SKM-1 (cell line): ENCODE measurements around the gene WDR12.
"Not testable (repeated sequence)": the region's sequence is repeated elsewhere in the genome, so short reads cannot be mapped to it uniquely, and the experiment has no call there.

Experiments used
- DNase-seq: peaks from one replicate; lab custom pipeline; 2025; ENCODE audit not compliant: unreplicated experiment; lab: John Stamatoyannopoulos, UW

The WDR12 gene

GRCh38 chr2:202911512-202912341, at the start of gene WDR12, which contains the start of gene CARF:
TSS of gene WDR12 (minus strand) at chr2:202911673. CDS start at chr2:202911476, 197 bp downstream.
TSS of gene CARF (plus strand) at chr2:202912275. CDS start at chr2:202941903, 29,628 bp downstream.
- DNase-seq = peak; percentile 91

- DNase-seq = no peak
These were observed 49.1 kb upstream of the WDR12 start for GRCh38 chr2:202960524-202960923.

- DNase-seq = peak; percentile 57
These were observed 39.1 kb upstream of the WDR12 start for GRCh38 chr2:202950592-202950991.

- not testable (repeated sequence) for DNase-seq
These were observed 37.9 kb upstream of the WDR12 start for GRCh38 chr2:202949333-202949732.

- DNase-seq = no peak
These were observed 34.0 kb upstream of the WDR12 start for GRCh38 chr2:202945497-202945896.

- no peak for DNase-seq
These were observed 33.3 kb upstream of the WDR12 start for GRCh38 chr2:202944816-202945215.

- DNase-seq = no peak
These were observed 32.9 kb upstream of the WDR12 start for GRCh38 chr2:202944408-202944807.

- no peak for DNase-seq
These were observed 30.3 kb upstream of the WDR12 start for GRCh38 chr2:202941771-202942170.

GRCh38 chr2:202938960-202939359, 27.5 kb upstream of the WDR12 start:
- DNase-seq = no peak

- no peak for DNase-seq
These were observed 23.0 kb upstream of the WDR12 start for GRCh38 chr2:202934456-202934855.

GRCh38 chr2:202933958-202934357, 22.5 kb upstream of the WDR12 start:
- no peak for DNase-seq

- no peak for DNase-seq
These were observed 21.7 kb upstream of the WDR12 start for GRCh38 chr2:202933139-202933510.

GRCh38 chr2:202932425-202933138, 21.1 kb upstream of the WDR12 start:
- no peak for DNase-seq

- DNase-seq = no peak
These were observed 7.4 kb upstream of the WDR12 start for GRCh38 chr2:202918860-202919259.

- not testable (repeated sequence) for DNase-seq
These were observed 1.1 kb upstream of the WDR12 start for GRCh38 chr2:202912342-202913201.

GRCh38 chr2:202911203-202911511, 316 bp downstream of the WDR12 start:
- DNase-seq = no peak

- no peak for DNase-seq
These were observed 775 bp downstream of the WDR12 start for GRCh38 chr2:202910698-202911097.

- not testable (repeated sequence) for DNase-seq
These were observed 1.2 kb downstream of the WDR12 start for GRCh38 chr2:202910250-202910649.

- DNase-seq = no peak
These were observed 1.9 kb downstream of the WDR12 start for GRCh38 chr2:202909394-202910192.

GRCh38 chr2:202908186-202908585, 3.3 kb downstream of the WDR12 start:
- no peak for DNase-seq

- DNase-seq = not testable (repeated sequence)
These were observed 6.0 kb downstream of the WDR12 start for GRCh38 chr2:202905507-202905906.
